Aorta (tissue), 5 donors: Measurements from ENCODE around the gene CIZ1. TPM values are rescaled to one million over a fixed set of nuclear protein-coding genes. Genes with fewer than 3 reads are reported as not detected.

ENCODE experiments used
- ATAC-seq: fragments of 200-7000 bp; cut with Tn5 transposase; one replicate; pipeline ENCODE4 v1.9.1; 2022; ENCODE audit warnings: moderate library complexity; ENCODE audit not compliant: low FRiP score
- DNase-seq, 2 donors: peaks; one replicate each; pipeline ENCODE4 v3.0.0-alpha.2; 2020
- H3K27ac ChIP-seq, 2 donors: one replicate each; pipeline ENCODE4 v1.5.1; 2013; ENCODE audit warnings: low read length in 2 of 2, mild to moderate bottlenecking in 2 of 2, moderate library complexity in 2 of 2, control low read depth in 1 of 2, inconsistent platforms in 1 of 2, low read depth in 1 of 2
- H3K27me3 ChIP-seq, 2 donors: one replicate each; pipeline ENCODE4 v1.6.1; 2013; ENCODE audit warnings: control low read depth in 1 of 2, low read length in 1 of 2, mild to moderate bottlenecking in 1 of 2, moderate library complexity in 1 of 2; ENCODE audit not compliant: insufficient read depth in 2 of 2, control insufficient read depth in 1 of 2
- H3K36me3 ChIP-seq, 2 donors: one replicate each; pipeline ENCODE4 v1.6.1; 2013; ENCODE audit warnings: control low read depth in 1 of 2, low read length in 1 of 2, mild to moderate bottlenecking in 1 of 2; ENCODE audit not compliant: insufficient read depth in 2 of 2, control insufficient read depth in 1 of 2
- H3K4me1 ChIP-seq, 2 donors: one replicate each; pipeline ENCODE4 v1.6.1; 2013; ENCODE audit warnings: low read length in 2 of 2, control low read depth in 1 of 2, mild to moderate bottlenecking in 1 of 2, moderate library complexity in 1 of 2; ENCODE audit not compliant: insufficient read depth in 2 of 2, control insufficient read depth in 1 of 2
- H3K4me3 ChIP-seq, 2 donors: one replicate each; pipeline ENCODE4 v1.5.1; 2013; ENCODE audit warnings: low read length in 2 of 2, control low read depth in 1 of 2, mild to moderate bottlenecking in 1 of 2
- H3K9me3 ChIP-seq: one replicate; pipeline ENCODE4 v1.6.1; 2013; ENCODE audit warnings: mild to moderate bottlenecking, low read length; ENCODE audit not compliant: control insufficient read depth
- WGBS, 2 donors: extraction: QIAGEN DNeasy Blood & Tissue Kit; methylation state at CpG; one replicate each; pipeline ENCODE4 v1.1.7; 2013; 5-methylcytosine and 5-hydroxymethylcytosine counted together
- intact Hi-C, 2 donors: fragments of 100-400 bp; cut with DNase I; formaldehyde crosslinking; loops; one replicate each; pipeline versions ENCODE4 v1.14.2 to v1.15.0; 2022
- polyA plus RNA-seq, 2 donors: library from polyadenylated mRNA; stranded (reverse); fragments of 200-250 nt; gene quantifications; one replicate each; pipeline ENCODE4 v1.2.3, GENCODE V29; 2013
- total RNA-seq, 2 donors: library from RNA; stranded (reverse); fragmentation: NEBNext Ultra II Directional; extraction: Animal tissue kit (Norgen Biotek cat#: 25700); gene quantifications; one replicate each; pipeline ENCODE4 v1.2.1, GENCODE V29; 2021
- donor health status: healthy with polysubstance abuse.
- donor health status: Bipolar disorder and iron deficiency.
- donor health status: DM: no; HTN: no; CAD: no.
- donor health status: DM: no; HTN: no; CAD: no.
- donor health status: DM: yes; HTN: yes; CAD: no.

Gene CIZ1
- total and polyA plus RNA-seq, 4 donors, result 38.4 to 117 (median 74.7) TPM

DNA sequence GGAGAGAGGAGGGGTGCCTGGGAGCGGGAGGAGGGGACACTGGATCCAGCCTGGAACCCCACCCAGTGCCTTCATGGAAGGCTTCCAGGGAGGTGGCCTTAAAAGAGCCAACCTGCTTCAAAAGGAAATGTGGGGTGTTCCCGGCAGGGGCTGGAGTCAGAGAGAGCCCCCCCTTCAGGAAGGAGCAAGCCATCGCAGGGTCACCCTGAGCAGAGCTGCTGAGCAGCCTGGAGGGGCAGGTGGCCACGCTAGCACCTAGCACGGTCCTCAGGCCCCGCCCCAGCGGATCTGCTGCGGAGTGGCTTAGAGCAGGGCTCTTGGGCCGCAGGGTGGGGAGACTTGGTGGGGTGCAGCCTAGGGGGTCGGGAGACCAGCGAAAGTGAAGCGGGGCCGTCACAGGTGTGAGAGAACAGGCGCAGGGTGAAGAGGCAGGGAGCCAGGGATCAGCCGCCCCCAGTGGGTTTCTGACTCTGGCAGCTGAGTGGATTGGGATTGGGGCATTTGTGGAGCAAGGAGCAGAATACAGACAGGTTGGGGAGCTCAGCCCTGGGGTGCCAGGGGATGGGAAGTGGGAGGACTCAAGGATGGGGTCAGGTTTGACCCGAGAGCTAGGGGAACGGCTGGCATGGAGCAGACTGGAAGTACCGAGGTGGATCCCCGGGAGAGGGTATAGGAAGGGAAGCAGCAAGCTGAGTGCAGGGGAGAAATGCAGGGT is 40.6 kb downstream of the CIZ1 start:
- no peak overlapping the region for H3K4me3 ChIP-seq
- WGBS, 2 donors, result 76 to 78% methylated on average over 19 of the region's 19 CpGs
- H3K9me3 ChIP-seq, result no peaks in the 10 kb centered on the region
- DNase-seq (peak; percentile 41 to 69), ATAC-seq (no peak)
- H3K27ac ChIP-seq, result no peak overlapping the region
- H3K36me3 ChIP-seq, result no peaks in the 10 kb centered on the region
- H3K4me1 ChIP-seq, result no peaks in the 10 kb centered on the region
- intact Hi-C loops, result no loop called here
- H3K27me3 ChIP-seq, result no peaks in the 10 kb centered on the region

DNA sequence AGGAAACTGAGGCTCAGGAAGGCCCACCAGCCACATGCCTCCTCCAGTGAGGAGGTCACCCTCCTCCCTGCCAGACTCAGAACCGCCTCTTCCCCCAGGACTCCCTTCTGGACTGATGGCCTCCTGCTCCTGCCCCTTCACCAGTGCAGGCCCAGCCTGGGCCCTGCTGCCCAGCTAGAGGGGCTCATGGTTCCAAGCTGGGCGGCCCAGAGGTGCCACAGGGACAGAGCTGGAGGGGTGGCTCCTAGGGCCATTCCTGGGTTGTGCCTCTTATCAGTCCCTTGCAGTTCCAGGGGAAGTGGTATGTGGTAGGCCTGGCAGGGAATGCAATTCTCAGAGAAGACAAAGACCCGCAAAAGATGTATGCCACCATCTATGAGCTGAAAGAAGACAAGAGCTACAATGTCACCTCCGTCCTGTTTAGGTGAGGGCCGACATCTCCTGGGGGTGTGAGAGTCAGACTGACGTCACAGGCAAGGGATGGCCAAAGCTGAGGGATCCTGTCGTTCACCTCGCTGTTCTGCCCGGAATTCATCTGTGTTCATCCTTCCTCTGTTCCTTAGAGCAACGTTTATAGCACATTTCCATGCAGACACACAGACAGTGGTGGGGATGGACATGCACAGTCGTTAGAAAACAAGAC is 41.3 kb downstream of the CIZ1 start:
- Histone ChIP-seq H3K27ac (no peak overlapping the region), H3K27me3 (no peaks in the 10 kb centered on the region), H3K9me3 (no peaks in the 10 kb centered on the region), H3K36me3 (no peaks in the 10 kb centered on the region), H3K4me1 (no peaks in the 10 kb centered on the region), H3K4me3 (no peak overlapping the region)
- DNase-seq (peak; percentile 37 to 56), ATAC-seq (no peak)
- WGBS, 2 donors, result 79 to 80% methylated on average over 11 of the region's 11 CpGs
- intact Hi-C loops, result no loop called here

DNA sequence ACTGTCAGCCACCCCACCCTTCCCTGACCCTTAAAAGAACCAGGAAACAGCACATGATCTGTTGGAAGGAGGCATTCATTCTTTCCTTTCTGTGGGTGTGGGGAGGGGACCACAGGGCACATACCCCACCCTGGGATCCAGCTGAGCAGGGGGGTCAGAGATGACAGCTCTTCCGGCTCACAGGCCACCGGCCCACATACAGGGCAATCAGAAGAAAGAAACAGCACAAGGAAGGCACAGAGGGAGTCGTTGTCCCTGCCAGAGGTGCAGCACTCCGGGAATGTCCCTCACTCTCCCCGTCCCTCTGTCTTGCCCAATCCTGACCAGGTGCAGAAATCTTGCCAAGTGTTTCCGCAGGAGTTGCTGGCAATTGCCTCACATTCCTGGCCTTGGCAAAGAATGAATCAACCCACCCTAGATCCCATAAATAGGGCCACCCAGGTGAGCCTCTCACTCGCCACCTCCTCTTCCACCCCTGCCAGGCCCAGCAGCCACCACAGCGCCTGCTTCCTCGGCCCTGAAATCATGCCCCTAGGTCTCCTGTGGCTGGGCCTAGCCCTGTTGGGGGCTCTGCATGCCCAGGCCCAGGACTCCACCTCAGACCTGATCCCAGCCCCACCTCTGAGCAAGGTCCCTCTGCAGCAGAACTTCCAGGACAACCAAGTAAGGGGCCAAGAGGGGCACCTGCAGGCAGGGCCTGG is 42.2 kb downstream of the CIZ1 start, which contains the start of gene LCN2:
LCN2 (plus strand) TSS at position 453 of the 701 bp plus-strand sequence; CDS start at position 526, 73 bp downstream.
- Histone ChIP-seq H3K36me3 (no peaks in the 10 kb centered on the region), H3K27ac (no peak within 1 kb of the TSS), H3K27me3 (no peaks in the 10 kb centered on the region), H3K4me3 (no peak within 1 kb of the TSS), H3K4me1 (no peaks in the 10 kb centered on the region), H3K9me3 (no peaks in the 10 kb centered on the region)
- ATAC-seq, result no peak
- intact Hi-C loops, result no loop called here
- 84 to 87% methylated on average over 9 of the region's 9 CpGs for WGBS, 2 donors
- DNase-seq, result peak; percentile 40 to 63

DNA sequence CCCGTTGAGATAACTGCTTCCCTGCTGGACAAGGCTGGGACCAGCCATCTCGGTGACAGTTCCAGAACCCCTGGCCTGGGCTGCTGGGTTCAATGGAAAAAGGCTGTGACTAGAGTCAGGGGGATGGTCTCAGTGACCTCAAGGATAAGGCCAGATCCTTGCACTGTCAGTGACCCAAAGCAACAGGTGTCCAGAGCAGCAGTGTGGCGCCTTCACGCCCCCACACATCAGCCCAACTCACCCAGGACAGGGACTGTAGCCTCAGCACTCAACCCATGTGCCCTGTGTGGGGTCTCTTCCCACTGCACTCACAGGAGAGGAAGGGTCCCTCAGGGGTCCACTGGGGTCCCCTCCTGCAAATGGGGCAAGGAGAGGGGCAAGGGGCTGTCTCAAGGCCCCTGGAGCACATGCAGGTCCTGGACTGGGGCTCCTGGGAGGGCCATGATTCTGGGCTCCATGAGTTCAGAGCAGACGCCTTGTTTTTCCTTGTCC is 42.8 kb downstream of the CIZ1 start:
- WGBS, 2 donors, result 90 to 93% methylated on average over 5 of the region's 5 CpGs
- Histone ChIP-seq H3K36me3 (no peaks in the 10 kb centered on the region), H3K4me3 (no peak overlapping the region), H3K27me3 (no peaks in the 10 kb centered on the region), H3K9me3 (no peaks in the 10 kb centered on the region), H3K27ac (no peak overlapping the region), H3K4me1 (no peaks in the 10 kb centered on the region)
- ATAC-seq (no peak), DNase-seq (peak in 1 of 2 donors; percentile 22)
- intact Hi-C loops, result no loop called here

DNA sequence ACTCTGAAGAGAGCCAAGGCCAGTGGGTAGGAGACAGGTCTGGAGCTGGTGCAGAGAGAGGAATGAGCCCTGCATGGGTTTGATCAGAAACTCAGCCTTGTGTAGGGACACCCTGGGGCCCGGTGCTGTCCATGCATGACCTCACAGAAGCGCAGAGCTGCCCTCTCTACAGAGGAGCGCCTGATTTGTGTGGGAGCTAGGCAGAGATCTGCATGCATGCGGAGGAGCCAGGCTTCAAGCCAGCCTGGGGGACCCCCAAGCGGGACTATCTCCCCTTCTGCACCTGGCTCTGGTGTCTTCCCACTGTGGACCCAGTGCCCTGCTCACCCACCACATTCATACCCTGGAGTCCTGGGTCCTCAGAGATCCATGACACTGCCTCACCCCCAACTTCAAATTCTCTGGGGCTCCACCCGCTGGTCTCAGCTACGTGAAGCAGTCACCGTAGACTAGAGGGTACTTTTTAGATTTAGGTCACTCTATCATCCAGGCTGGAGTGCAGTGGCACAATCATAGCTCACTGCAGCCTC is 44.7 kb downstream of the CIZ1 start:
- DNase-seq (peak in 1 of 2 donors; percentile 34), ATAC-seq (no peak)
- H3K36me3 ChIP-seq, result no peaks in the 10 kb centered on the region

DNA sequence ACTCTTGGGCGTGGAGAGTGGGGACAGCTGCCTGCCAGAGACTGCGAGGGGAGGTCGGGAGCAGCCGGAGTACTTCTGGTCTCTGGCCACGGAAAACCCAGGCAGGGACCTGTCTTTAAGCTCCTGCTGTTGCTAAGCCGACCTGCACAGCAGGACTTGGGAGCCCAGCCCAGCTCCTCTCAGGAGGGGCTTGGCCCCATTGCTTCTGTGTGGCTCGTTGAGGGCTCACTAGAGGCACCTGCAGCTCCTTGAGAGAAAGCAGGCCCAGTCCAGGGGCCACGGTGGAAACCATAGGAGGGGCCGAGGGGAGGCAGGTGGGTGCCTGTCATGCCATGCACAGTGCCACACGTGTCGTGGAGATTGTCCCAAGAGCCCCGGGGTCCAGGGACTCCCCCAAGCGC is 45.4 kb downstream of the CIZ1 start:
- ATAC-seq (no peak), DNase-seq (peak in 1 of 2 donors; percentile 73)
- Histone ChIP-seq H3K27me3 (no peaks in the 10 kb centered on the region), H3K36me3 (no peaks in the 10 kb centered on the region), H3K4me1 (no peaks in the 10 kb centered on the region), H3K9me3 (no peaks in the 10 kb centered on the region), H3K27ac (no peak overlapping the region), H3K4me3 (no peak overlapping the region)
- 83 to 84% methylated on average over 13 of the region's 13 CpGs for WGBS, 2 donors
- intact Hi-C loops, result no loop called here

More for the DNA sequence above, 44.7 kb downstream of the CIZ1 start:
- intact Hi-C loops, result no loop called here
- Histone ChIP-seq H3K9me3 (no peaks in the 10 kb centered on the region), H3K27me3 (no peaks in the 10 kb centered on the region), H3K4me1 (no peaks in the 10 kb centered on the region), H3K27ac (no peak overlapping the region), H3K4me3 (no peak overlapping the region)
- 90% methylated on average over 8 of the region's 8 CpGs for WGBS, 2 donors

DNA sequence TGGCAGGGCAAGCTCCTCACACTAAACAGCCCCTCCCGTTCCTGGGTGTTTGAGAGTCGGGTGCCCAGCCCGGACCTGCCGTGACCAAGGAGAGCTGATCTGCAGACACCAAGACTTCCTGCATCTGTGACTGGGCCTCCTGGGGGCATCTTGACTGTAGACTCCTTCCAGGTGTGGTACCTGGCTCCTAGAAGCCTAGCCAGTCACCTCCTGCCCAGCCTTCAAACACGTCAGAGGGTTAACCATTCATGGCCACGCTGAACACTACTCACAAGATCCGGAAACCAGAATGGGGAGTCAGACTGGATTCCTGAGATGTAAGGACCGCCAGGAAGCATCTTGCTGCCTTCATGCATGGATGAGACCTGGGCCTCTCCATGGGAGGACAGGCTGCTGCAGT is 45.8 kb downstream of the CIZ1 start:
- no peak overlapping the region for H3K27ac ChIP-seq
- H3K9me3 ChIP-seq, result no peaks in the 10 kb centered on the region
- DNase-seq (no peak), ATAC-seq (no peak)
- WGBS, 2 donors, result 76 to 80% methylated on average over 8 of the region's 8 CpGs
- intact Hi-C loops, result no loop called here
- H3K4me3 ChIP-seq, result no peak overlapping the region
- H3K27me3 ChIP-seq, result no peaks in the 10 kb centered on the region
- H3K4me1 ChIP-seq, result no peaks in the 10 kb centered on the region
- no peaks in the 10 kb centered on the region for H3K36me3 ChIP-seq

DNA sequence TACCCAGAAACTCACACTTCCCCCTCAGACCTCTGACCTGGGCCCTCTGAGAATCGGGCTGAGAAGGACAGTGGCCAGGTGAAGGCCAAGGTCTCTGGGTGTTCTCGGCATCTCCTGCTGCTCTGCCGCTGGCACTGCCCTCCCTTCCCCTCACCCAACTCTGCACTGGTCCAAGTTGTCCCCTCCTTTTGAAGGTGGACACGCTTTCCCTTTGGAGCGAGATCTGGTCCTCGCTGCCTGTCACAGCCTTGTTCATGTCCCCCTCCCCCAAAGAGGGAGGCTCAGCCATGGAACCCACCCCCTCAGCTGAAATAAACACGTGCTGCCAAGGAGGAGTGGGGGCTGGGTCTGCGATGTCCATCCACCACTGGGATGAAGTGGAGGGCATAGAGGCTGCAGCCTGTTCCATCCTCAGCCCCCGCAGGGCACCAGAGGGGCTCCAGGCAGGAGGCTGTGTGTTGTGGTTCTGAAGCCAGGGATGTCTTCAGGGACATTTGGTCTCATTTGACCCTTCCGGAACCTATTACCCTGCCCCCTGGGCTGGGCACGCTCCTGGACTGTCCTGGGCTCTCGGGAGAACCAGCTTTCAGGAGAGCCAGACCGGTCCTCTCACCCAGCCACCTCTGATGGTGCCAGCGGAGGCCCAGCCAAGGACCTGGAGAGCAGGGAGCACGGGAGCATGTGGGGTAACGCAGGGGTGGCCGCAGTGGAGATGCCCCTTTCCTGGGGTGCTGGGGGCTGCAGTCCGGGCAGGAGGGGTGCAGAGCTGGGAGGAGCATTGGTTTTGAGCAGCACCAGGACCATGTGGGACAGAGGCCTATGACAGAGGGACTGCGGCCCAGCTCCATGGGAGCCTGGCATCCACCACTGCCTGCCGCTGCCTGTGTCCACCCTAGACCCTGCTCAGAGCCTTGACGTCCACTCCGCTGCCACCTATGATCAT is 46.9 kb downstream of the CIZ1 start:
- Histone ChIP-seq H3K9me3 (no peaks in the 10 kb centered on the region), H3K27ac (no peak overlapping the region), H3K27me3 (no peaks in the 10 kb centered on the region), H3K4me3 (no peak overlapping the region), H3K36me3 (no peaks in the 10 kb centered on the region), H3K4me1 (no peaks in the 10 kb centered on the region)
- DNase-seq (peak in 1 of 2 donors; percentile 51), ATAC-seq (no peak)
- WGBS, 2 donors, result 87 to 89% methylated on average over 22 of the region's 22 CpGs
- intact Hi-C loops, result no loop called here
